ENCODE data around the gene AKT1S1. TPM values are rescaled to one million over a fixed set of nuclear protein-coding genes. Genes with fewer than 3 reads are reported as not detected.

AKT1S1 gene
- total RNA-seq, 3 donors from 2014 or later (not counting 1 experiment from before 2014, with no cell fraction given), result 12.8 to 17.8 (median 16.1) TPM

GRCh38 chr19:49845414-49845813, 31.7 kb downstream of the AKT1S1 start:
- Histone ChIP-seq H3K4me1 (ENCODE audit: control insufficient read depth, insufficient read depth, low read length) (peaks cover 23% of the 10 kb centered on the region), H3K4me3 (ENCODE audit: low read length) (no peak overlapping the region), H3K27me3 (ENCODE audit: control insufficient read depth, insufficient read depth, low read length) (no peaks in the 10 kb centered on the region), H3K36me3 (ENCODE audit: control insufficient read depth, insufficient read depth, low read length) (peaks cover 2% of the 10 kb centered on the region), H3K27ac (ENCODE audit: low read length) (no peak overlapping the region), H3K9me3 (ENCODE audit: control insufficient read depth, insufficient read depth, low read length) (no peaks in the 10 kb centered on the region)
- Mint-ChIP-seq H3K9me3 (no peaks in the 10 kb centered on the region), H3K36me3 (no peaks in the 10 kb centered on the region), H3K27ac (no peak overlapping the region), H3K4me1 (peaks cover 20% of the 10 kb centered on the region in 2 donors), H3K4me3 (no peak overlapping the region), H3K27me3 (ENCODE audit: low read depth in 2 of 2) (no peaks in the 10 kb centered on the region)
- intact Hi-C loops (cut with micrococcal nuclease), result no loop called here
- DNase-seq (no peak), ATAC-seq (no peak)
- WGBS (ENCODE audit: insufficient coverage), result 89% methylated on average over 3 of the region's 3 CpGs
- TF ChIP-seq, protein P1, sequence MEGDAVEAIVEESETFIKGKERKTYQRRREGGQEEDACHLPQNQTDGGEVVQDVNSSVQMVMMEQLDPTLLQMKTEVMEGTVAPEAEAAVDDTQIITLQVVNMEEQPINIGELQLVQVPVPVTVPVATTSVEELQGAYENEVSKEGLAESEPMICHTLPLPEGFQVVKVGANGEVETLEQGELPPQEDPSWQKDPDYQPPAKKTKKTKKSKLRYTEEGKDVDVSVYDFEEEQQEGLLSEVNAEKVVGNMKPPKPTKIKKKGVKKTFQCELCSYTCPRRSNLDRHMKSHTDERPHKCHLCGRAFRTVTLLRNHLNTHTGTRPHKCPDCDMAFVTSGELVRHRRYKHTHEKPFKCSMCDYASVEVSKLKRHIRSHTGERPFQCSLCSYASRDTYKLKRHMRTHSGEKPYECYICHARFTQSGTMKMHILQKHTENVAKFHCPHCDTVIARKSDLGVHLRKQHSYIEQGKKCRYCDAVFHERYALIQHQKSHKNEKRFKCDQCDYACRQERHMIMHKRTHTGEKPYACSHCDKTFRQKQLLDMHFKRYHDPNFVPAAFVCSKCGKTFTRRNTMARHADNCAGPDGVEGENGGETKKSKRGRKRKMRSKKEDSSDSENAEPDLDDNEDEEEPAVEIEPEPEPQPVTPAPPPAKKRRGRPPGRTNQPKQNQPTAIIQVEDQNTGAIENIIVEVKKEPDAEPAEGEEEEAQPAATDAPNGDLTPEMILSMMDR (IDR thresholded peaks at IDR 0.05), result no peak

DNA sequence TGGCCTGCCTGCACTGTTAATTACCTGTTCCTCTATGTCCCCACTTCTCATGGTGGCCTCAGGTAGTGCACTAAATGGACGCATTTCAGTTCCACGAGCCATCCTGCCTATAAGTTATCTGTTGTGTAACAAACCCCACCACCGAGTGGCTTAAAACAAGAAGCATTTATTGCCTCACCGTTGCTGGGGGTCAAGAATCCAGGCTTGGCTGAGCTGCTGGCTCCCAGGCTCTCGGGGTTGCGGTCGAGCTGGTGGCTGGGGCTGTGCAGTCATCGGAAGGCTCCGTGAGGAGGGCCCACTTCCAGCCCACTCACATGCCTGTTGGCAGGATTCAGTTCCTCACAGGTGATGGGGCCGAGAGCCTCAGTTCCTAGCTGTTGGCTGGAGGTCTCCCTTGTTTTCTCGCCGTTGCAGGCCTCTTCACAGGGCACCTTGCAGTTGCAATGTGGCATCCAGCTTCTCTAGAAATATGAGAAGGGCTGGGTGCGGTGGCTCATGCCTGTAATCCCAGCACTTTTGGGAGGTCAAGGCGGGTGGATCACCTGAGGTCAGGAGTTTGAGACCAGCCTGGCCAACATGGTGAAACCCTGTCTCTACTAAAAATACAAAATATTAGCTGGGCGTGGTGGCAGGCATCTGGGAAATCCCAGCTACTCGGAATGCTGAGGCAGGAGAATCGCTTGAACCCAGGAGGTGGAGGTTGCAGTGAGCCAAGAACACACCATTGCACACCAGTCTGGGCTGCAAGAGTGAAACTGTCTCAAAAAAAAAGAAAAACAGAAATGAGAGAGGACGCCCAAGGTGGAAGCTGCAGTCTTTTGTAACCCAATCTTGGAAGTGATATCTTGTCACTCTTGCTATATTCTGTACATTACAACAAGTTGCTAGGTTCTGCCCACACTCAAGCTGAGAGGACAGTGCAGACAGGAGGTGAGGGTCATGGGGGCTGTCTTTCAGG, 32.7 kb downstream of the AKT1S1 start:
- H3K36me3 ChIP-seq (ENCODE audit: control insufficient read depth, insufficient read depth, low read length), result peaks cover 2% of the 10 kb centered on the region
- intact Hi-C loops (cut with micrococcal nuclease), result no loop called here
- no peaks in the 10 kb centered on the region for H3K27me3 Mint-ChIP-seq (ENCODE audit: low read depth in 2 of 2)
- peaks cover 17% of the 10 kb centered on the region for H3K4me1 ChIP-seq (ENCODE audit: control insufficient read depth, insufficient read depth, low read length)
- no peaks in the 10 kb centered on the region for H3K27me3 ChIP-seq (ENCODE audit: control insufficient read depth, insufficient read depth, low read length)
- TF ChIP-seq, protein P1 (IDR thresholded peaks at IDR 0.05), result no peak
- ATAC-seq (no peak), DNase-seq (no peak)
- H3K27ac ChIP-seq (ENCODE audit: low read length), result no peak overlapping the region
- H3K9me3 Mint-ChIP-seq, result no peaks in the 10 kb centered on the region
- WGBS (ENCODE audit: insufficient coverage), result 88% methylated on average over 18 of the region's 18 CpGs
- no peak overlapping the region for H3K4me3 ChIP-seq (ENCODE audit: low read length)
- H3K36me3 Mint-ChIP-seq, result no peaks in the 10 kb centered on the region
- peaks cover 12 to 15% of the 10 kb centered on the region in 2 donors for H3K4me1 Mint-ChIP-seq
- H3K4me3 Mint-ChIP-seq, result no peak overlapping the region
- H3K9me3 ChIP-seq (ENCODE audit: control insufficient read depth, insufficient read depth, low read length), result no peaks in the 10 kb centered on the region
- H3K27ac Mint-ChIP-seq, result no peak overlapping the region

DNA sequence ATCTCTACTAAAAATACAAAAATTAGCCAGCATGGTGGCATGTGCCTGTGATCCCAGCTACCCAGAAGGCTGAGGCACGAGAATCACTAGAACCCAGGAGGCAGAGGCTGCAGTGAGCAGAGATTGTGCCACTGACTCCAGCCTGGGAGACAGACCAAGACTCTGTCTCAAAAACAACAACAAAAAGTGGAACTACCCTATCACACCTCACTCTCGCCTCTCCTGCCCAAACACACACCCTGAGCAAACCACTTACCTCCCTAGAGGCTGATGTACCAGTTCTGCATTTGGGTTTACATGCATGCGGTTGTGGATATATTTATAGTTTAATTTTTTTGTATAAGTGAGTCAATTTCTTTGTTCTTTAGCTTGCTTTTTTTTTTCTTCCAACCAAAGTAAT, 33.9 kb downstream of the AKT1S1 start:
- H3K9me3 Mint-ChIP-seq, result no peaks in the 10 kb centered on the region
- no peak overlapping the region for H3K4me3 Mint-ChIP-seq
- WGBS (ENCODE audit: insufficient coverage), result 64% methylated on average over 2 of the region's 3 CpGs
- no peaks in the 10 kb centered on the region for H3K27me3 Mint-ChIP-seq (ENCODE audit: low read depth in 2 of 2)
- TF ChIP-seq, protein P1 (IDR thresholded peaks at IDR 0.05), result no peak
- Histone ChIP-seq H3K27me3 (ENCODE audit: control insufficient read depth, insufficient read depth, low read length) (no peaks in the 10 kb centered on the region), H3K4me3 (ENCODE audit: low read length) (no peak overlapping the region), H3K9me3 (ENCODE audit: control insufficient read depth, insufficient read depth, low read length) (no peaks in the 10 kb centered on the region), H3K36me3 (ENCODE audit: control insufficient read depth, insufficient read depth, low read length) (peaks cover 4% of the 10 kb centered on the region), H3K4me1 (ENCODE audit: control insufficient read depth, insufficient read depth, low read length) (peaks cover 12% of the 10 kb centered on the region), H3K27ac (ENCODE audit: low read length) (no peak overlapping the region)
- no peaks in the 10 kb centered on the region for H3K36me3 Mint-ChIP-seq
- peaks cover 10 to 12% of the 10 kb centered on the region in 2 donors for H3K4me1 Mint-ChIP-seq
- DNase-seq, result no peak
- H3K27ac Mint-ChIP-seq, result no peak overlapping the region
- intact Hi-C loops (cut with micrococcal nuclease), result no loop called here
- ATAC-seq, result no peak

All from natural killer cell (primary cell).